IMR-90 (cell line): ENCODE measurements around the gene EML4. TPM values are rescaled to one million over a fixed set of nuclear protein-coding genes. Genes with fewer than 3 reads are reported as not detected.

Experiments used
- ATAC-seq: fragments of 200-7000 bp; cut with Tn5 transposase; 2 replicates; pipeline ENCODE4 v1.9.1; 2020; ENCODE audit warnings: low read depth, mild to moderate bottlenecking, moderate library complexity
- BruUV-seq: library from RNA; stranded (reverse); fragments of 400-500 nt; replicated peaks from 2 replicates; lab custom pipeline; 2021; lab: Mats Ljungman, UMichigan
- CTCF ChIA-PET: fragments of 300-600 bp; formaldehyde crosslinking; extraction: SDS; loops from one replicate; lab custom pipeline; 2021; ENCODE audit warnings: antibody characterized with exemption; lab: Yijun Ruan, JAX
- POLR2A ChIA-PET: fragments of 300-600 bp; sonication (Branson Sonifier 250); formaldehyde crosslinking; loops from one replicate; lab custom pipeline; 2022; ENCODE audit warnings: antibody characterized with exemption; ENCODE audit not compliant: unreplicated experiment; lab: Charles Lee
- DNase-seq: peaks from one replicate; pipeline ENCODE4 v3.0.0; 2013
- H2AFZ ChIP-seq: replicated peaks from 2 replicates; pipeline ENCODE3; 2013; ENCODE audit warnings: low read length, mild to moderate bottlenecking; ENCODE audit not compliant: poor library complexity
- H2AK5ac ChIP-seq: 2 replicates; pipeline ENCODE4 v1.6.1; 2013; ENCODE audit warnings: low read depth, low read length, inconsistent platforms
- H2AK9ac ChIP-seq: replicated peaks from 2 replicates; pipeline ENCODE3; 2013; ENCODE audit warnings: mild to moderate bottlenecking, low read depth, low read length, moderate library complexity; ENCODE audit not compliant: poor library complexity
- H2BK120ac ChIP-seq: 2 replicates; pipeline ENCODE4 v1.6.1; 2013; ENCODE audit warnings: low read depth, low read length, inconsistent platforms
- H2BK15ac ChIP-seq: 3 replicates; pipeline ENCODE4 v1.6.1; 2013; ENCODE audit warnings: low read depth, low read length, inconsistent platforms
- H2BK20ac ChIP-seq: 2 replicates; pipeline ENCODE4 v1.6.1; 2013; ENCODE audit warnings: low read depth, mild to moderate bottlenecking, inconsistent platforms, low read length, moderate library complexity
- H2BK5ac ChIP-seq: 2 replicates; pipeline ENCODE4 v1.6.1; 2013; ENCODE audit warnings: mild to moderate bottlenecking, low read depth, low read length, inconsistent platforms; ENCODE audit not compliant: poor library complexity, severe bottlenecking
- H3K14ac ChIP-seq: replicated peaks from 2 replicates; pipeline ENCODE4 v1.6.1; 2013; ENCODE audit warnings: low read depth, low read length, inconsistent platforms
- H3K18ac ChIP-seq: 2 replicates; pipeline ENCODE4 v1.6.1; 2013; ENCODE audit warnings: low read depth, low read length, control low read depth
- H3K23ac ChIP-seq: 2 replicates; pipeline ENCODE4 v1.6.1; 2013; ENCODE audit warnings: low read depth, low read length, inconsistent platforms
- H3K27ac ChIP-seq: 2 replicates; pipeline ENCODE4 v1.5.1; 2013; ENCODE audit warnings: mild to moderate bottlenecking, control low read depth, low read length; ENCODE audit not compliant: insufficient read depth
- H3K27me3 ChIP-seq: 2 replicates; pipeline ENCODE4 v1.6.1; 2013; ENCODE audit warnings: low read length; ENCODE audit not compliant: control insufficient read depth, insufficient read depth
- H3K36me3 ChIP-seq: 2 replicates; pipeline ENCODE4 v1.6.1; 2013; ENCODE audit warnings: low read length, mixed read lengths; ENCODE audit not compliant: control insufficient read depth, insufficient read depth
- H3K4ac ChIP-seq: 2 replicates; pipeline ENCODE4 v1.6.1; 2013; ENCODE audit warnings: low read depth, low read length, inconsistent platforms
- H3K4me1 ChIP-seq: 2 replicates; pipeline ENCODE4 v1.6.1; 2013; ENCODE audit warnings: low read length, mixed read lengths; ENCODE audit not compliant: control insufficient read depth, insufficient read depth
- H3K4me2 ChIP-seq: 2 replicates; pipeline ENCODE4 v1.6.1; 2013; ENCODE audit warnings: low read depth, mild to moderate bottlenecking, control low read depth, low read length, moderate library complexity
- H3K4me3 ChIP-seq: 2 replicates; pipeline ENCODE4 v1.5.1; 2013; ENCODE audit warnings: low read depth, mild to moderate bottlenecking, control low read depth, low read length, moderate library complexity; ENCODE audit not compliant: insufficient read depth
- H3K56ac ChIP-seq: 2 replicates; pipeline ENCODE4 v1.6.1; 2013; ENCODE audit warnings: low read length, inconsistent platforms; ENCODE audit not compliant: insufficient read depth; ENCODE audit errors: extremely low read depth
- H3K79me1 ChIP-seq, 2 experiments: 2 replicates each; pipeline ENCODE4 v1.6.1; 2013; ENCODE audit warnings: low read length in 2 of 2, inconsistent platforms in 1 of 2, low read depth in 1 of 2
- H3K9ac ChIP-seq: 2 replicates; pipeline ENCODE4 v1.6.1; 2013; ENCODE audit warnings: low read depth, low read length, control low read depth
- H3K9me1 ChIP-seq: 2 replicates; pipeline ENCODE4 v1.6.1; 2013; ENCODE audit warnings: low read length, inconsistent platforms; ENCODE audit not compliant: insufficient read depth
- H3K9me3 ChIP-seq: 2 replicates; pipeline ENCODE4 v1.6.1; 2013; ENCODE audit warnings: low read length; ENCODE audit not compliant: control insufficient read depth, insufficient read depth
- H4K20me1 ChIP-seq: 2 replicates; pipeline ENCODE4 v1.6.1; 2013; ENCODE audit warnings: low read length, inconsistent platforms; ENCODE audit not compliant: insufficient read depth
- H4K5ac ChIP-seq: 2 replicates; pipeline ENCODE4 v1.6.1; 2013; ENCODE audit warnings: mild to moderate bottlenecking, low read depth, low read length, control low read depth
- H4K8ac ChIP-seq, 2 experiments: 2 replicates each; pipeline ENCODE4 v1.6.1; 2013; ENCODE audit warnings: low read depth in 2 of 2, low read length in 2 of 2, control low read depth in 1 of 2, inconsistent platforms in 1 of 2
- H4K91ac ChIP-seq: 2 replicates; pipeline ENCODE4 v1.6.1; 2013; ENCODE audit warnings: low read depth, low read length, inconsistent platforms; ENCODE audit not compliant: insufficient read depth
- BHLHE40 ChIP-seq: fragments of 150-350 bp; IDR thresholded peaks from 2 replicates; pipeline ENCODE4 v1.6.1; 2016; ENCODE audit warnings: mild to moderate bottlenecking, low read depth, low read length
- CTCF ChIP-seq: conservative IDR thresholded peaks from 2 replicates; pipeline ENCODE4 v1.5.1; 2012; ENCODE audit warnings: mild to moderate bottlenecking, low read depth, low read length, improper control_type of control experiment
- ELK1 ChIP-seq: fragments of 150-350 bp; IDR thresholded peaks from 2 replicates; pipeline ENCODE4 v1.6.1; 2016; ENCODE audit warnings: low read depth, mild to moderate bottlenecking, low read length, moderate library complexity, borderline replicate concordance
- MAFK ChIP-seq: IDR thresholded peaks from 2 replicates; pipeline ENCODE4 v1.6.1; 2012; ENCODE audit warnings: low read depth, low read length, improper control_type of control experiment
- RCOR1 ChIP-seq: IDR thresholded peaks from 2 replicates; pipeline ENCODE4 v1.6.1; 2012; ENCODE audit warnings: mild to moderate bottlenecking, low read length, improper control_type of control experiment; ENCODE audit not compliant: insufficient replicate concordance
- USF2 ChIP-seq: fragments of 150-350 bp; IDR thresholded peaks from 2 replicates; pipeline ENCODE4 v1.6.1; 2017; ENCODE audit warnings: mild to moderate bottlenecking, antibody characterized with exemption, low read length, low read depth
- WGBS, 2 experiments: methylation state at CpG; one replicate each; pipeline versions ENCODE4 v1.1.5 to v1.1.7; 2013; ENCODE audit warnings: missing lambda C conversion rate in 2 of 2; ENCODE audit not compliant: insufficient read length in 1 of 2; ENCODE audit errors: extremely low coverage in 2 of 2; 5-methylcytosine and 5-hydroxymethylcytosine counted together
- dilution Hi-C: fragments of 300-500 bp; cut with HindIII; formaldehyde crosslinking; loops from one replicate; pipeline ENCODE4 v1.14.3; 2018; ENCODE audit warnings: low sequenced_read_pairs; ENCODE audit not compliant: unreplicated experiment
- in situ Hi-C: fragments of 300-500 bp; cut with MboI; formaldehyde crosslinking; loops from 3 replicates; pipeline ENCODE4 v1.14.3; 2019; ENCODE audit warnings: low sequenced_read_pairs, inconsistent platforms, mixed read lengths
- intact Hi-C: fragments of 100-400 bp; cut with micrococcal nuclease; formaldehyde crosslinking; loops from 2 replicates; pipeline ENCODE4 v1.10.0; 2022
- polyA plus RNA-seq, 3 experiments: library from polyadenylated mRNA; depleted of rRNA; stranded (reverse); fragments of >200 nt; gene quantifications; 2 replicates each; pipeline ENCODE4 v1.2.3, GENCODE V29; 2012; ENCODE audit warnings: low replicate concordance in 1 of 3
- total RNA-seq: library from RNA; depleted of rRNA; stranded (reverse); fragments of >200 nt; gene quantifications from 2 replicates; pipeline ENCODE4 v1.2.3, GENCODE V29; 2012

The EML4 gene
- total and polyA plus RNA-seq, 2 of the 4 experiments (the other 2 are of a cell fraction), result 29.7 to 73.7 TPM

- H2BK15ac ChIP-seq, result 0 out of 3 replicates have a peak overlapping the region, but pooled peaks have one; percentile 2
- peak overlapping the region; percentile 89 for H3K18ac ChIP-seq
- H4K5ac ChIP-seq, result no peak overlapping the region
- CTCF ChIA-PET, result interaction anchor here (0.6 to 1.1 kb wide), 2 partner anchors 19 to 27 kb away, joined by 3 read pairs; no protein-coding TSS in a partner anchor
- dilution Hi-C loops, result no loop called here
- BruUV-seq, result no TSS peak
- TF ChIP-seq USF2 (no peak), RCOR1 (no peak), BHLHE40 (no peak), MAFK (no peak), ELK1 (no peak), CTCF (no peak)
- 0 out of 2 replicates have a peak overlapping the region, but pooled peaks have one; percentile 5 for H3K9ac ChIP-seq
- no peak overlapping the region for H2AK5ac ChIP-seq
- H2BK120ac ChIP-seq, result peak overlapping the region; percentile 45; the same call in 1 of the 2 replicates
- H4K8ac ChIP-seq, result peak overlapping the region in 1 of 2 experiments; percentile 59; a peak in 1 of 4 replicates
- intact Hi-C loops, result loop anchor here (1.0 to 5.0 kb wide), 2 partner anchors 9 to 62 kb away; no protein-coding TSS in a partner anchor
- peak; percentile 89 for DNase-seq
- H3K27me3 ChIP-seq, result no peaks in the 10 kb centered on the region
- no CpG with 5 or more reads among the region's 5 CpGs for WGBS, 2 experiments
- H4K91ac ChIP-seq, result peak overlapping the region; percentile 63; the same call in 1 of the 2 replicates
- H2AFZ ChIP-seq, result no peak overlapping the region
- peak overlapping the region; percentile 91 for H3K4me2 ChIP-seq
- H2AK9ac ChIP-seq, result no peak overlapping the region
- POLR2A ChIA-PET, result interaction anchor here (0.5 kb wide), 1 partner anchor 47 kb away, joined by 3 read pairs; no protein-coding TSS in a partner anchor
- peaks cover 8% of the 10 kb centered on the region; the same call in 1 of the 2 replicates for H4K20me1 ChIP-seq
- H2BK5ac ChIP-seq, result peak overlapping the region; percentile 73
- in situ Hi-C loops, result no loop called here
- H3K9me3 ChIP-seq, result no peaks in the 10 kb centered on the region
- H3K9me1 ChIP-seq, result peaks cover 3% of the 10 kb centered on the region; the same call in 1 of the 2 replicates
- peak overlapping the region; percentile 65 for H3K4ac ChIP-seq
- peak; percentile 91 for ATAC-seq
- H3K27ac ChIP-seq, result peak overlapping the region; percentile 78
- no peaks in the 10 kb centered on the region for H3K36me3 ChIP-seq
- no peak overlapping the region for H3K4me3 ChIP-seq
- H3K4me1 ChIP-seq, result peaks cover 7% of the 10 kb centered on the region
- H2BK20ac ChIP-seq, result 0 out of 2 replicates have a peak overlapping the region, but pooled peaks have one; percentile 11
- peak overlapping the region; percentile 66 for H3K23ac ChIP-seq
- peak overlapping the region; percentile 41; the same call in 1 of the 2 replicates for H3K56ac ChIP-seq
- peak overlapping the region; percentile 66 for H3K14ac ChIP-seq
- H3K79me1 ChIP-seq, result peaks cover 35 to 59% of the 10 kb centered on the region in 2 experiments
These were observed 64.9 kb downstream of the EML4 start for GRCh38 chr2:42233976-42234441.
